ENCODE measurements around the gene LHX2.

Gene LHX2

GRCh38 chr9:124068251-124068650 is 56.7 kb downstream of the LHX2 start:
- FAIRE-seq: no peak

DNA sequence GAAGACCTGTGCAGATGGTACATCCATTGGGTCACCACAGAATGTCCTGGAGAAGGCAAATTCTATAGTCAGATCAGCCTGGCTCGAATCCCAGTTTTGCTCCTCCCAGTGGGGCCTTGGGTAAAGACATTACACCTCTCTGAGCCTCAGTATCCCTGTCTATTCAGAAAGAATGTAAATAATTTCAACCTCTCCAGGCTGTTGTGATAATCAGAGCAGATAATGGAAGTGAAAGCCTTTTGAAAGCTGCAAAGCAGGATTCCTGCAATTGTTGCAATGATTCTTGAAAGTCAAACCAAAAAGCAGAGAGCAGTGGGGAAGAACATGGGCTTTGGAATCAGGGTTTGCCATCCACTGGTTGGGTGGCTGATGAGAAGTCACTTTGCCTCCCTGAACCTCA is 63.2 kb downstream of the LHX2 start:
- no peak for FAIRE-seq

- no peak for FAIRE-seq
These were observed 64.2 kb downstream of the LHX2 start for GRCh38 chr9:124075761-124076160.

DNA sequence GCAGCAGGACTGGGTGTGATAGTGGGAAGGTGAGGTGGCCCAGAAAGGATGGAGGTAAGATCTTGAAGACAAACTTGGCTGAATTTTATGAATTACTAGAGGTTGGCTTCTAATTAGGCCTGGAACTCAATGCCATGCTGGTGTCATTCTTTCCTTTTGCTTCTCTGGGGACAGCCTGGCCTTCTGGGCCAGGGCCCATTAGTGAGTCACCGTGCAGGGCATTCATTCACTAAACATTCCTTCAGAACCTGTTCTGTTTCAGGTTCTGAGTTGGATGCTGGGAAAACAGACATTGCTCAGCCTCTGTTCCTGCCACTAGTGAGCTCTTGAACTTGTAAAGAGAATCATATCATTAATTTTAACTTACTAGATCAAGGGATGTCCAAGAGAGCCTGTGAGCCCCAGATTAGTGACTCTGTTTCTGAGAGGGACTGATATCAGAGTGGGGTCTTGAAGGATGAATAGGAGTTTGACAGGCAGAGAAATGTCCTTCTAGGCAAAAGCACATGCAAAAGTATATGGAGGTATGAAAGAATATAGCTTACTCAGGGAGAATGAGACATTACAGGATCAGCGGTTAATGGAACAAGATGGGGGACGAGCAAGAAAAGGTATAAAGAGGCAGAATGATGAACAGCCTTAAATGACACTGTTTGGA is 66.5 kb downstream of the LHX2 start:
- no peak for FAIRE-seq

- FAIRE-seq: no peak
These were observed 67.1 kb downstream of the LHX2 start for GRCh38 chr9:124078641-124079040.

DNA sequence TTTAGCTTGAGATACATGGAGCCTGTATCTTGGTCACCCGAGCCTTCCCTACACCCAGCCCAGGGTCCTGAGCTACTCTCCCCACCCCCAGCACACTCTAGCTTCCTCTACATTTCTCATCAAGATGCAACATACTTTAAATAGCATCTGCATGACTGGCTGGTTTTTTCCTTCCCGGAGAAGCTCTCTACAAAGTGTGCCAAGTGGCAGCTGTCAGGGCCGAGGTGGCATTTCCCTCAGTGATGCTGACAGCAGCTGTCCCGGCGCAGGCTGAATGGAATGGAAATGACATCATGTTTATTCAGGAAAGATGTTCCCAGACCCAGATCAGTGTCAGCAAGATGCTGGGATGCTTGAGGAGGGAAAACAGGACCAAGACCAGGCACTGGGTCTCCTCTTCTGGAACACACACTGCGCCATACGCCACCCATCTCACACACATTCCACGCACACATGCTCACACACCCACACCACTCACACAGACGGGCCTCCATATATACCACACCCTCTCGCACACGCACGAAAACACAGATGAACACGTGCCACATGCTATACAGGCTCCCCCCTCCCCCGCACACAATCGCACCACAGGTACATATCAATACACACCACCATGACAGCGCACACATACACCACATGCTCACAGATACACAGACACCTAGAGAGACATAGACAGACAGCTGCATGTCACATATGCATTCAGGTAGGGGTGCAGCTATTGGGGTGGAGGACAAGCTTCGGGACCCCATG is 67.8 kb downstream of the LHX2 start:
- FAIRE-seq: no peak

GRCh38 chr9:124082622-124083021 is 71.1 kb downstream of the LHX2 start:
- FAIRE-seq: no peak

All from TTC549 (cell line).